Coronary artery (tissue), 2 donors: Measurements from ENCODE around the gene SCNN1A.

Experiments used
- DNase-seq: peaks from one replicate; pipeline ENCODE4 v3.0.0-alpha.2; 2017; ENCODE audit warnings: low spot score
- H3K27ac ChIP-seq, 2 donors: fragments of 200-600 bp; sonication (generic); one replicate each; pipeline ENCODE4 v1.5.1; 2016 to 2019
- H3K4me3 ChIP-seq: fragments of 200-600 bp; sonication (generic); 2 replicates; pipeline ENCODE4 v1.5.1; 2016; ENCODE audit warnings: mild to moderate bottlenecking, moderate library complexity
- TF ChIP-seq, protein P1 (sequence below): fragments of 200-600 bp; sonication (generic); IDR thresholded peaks from one replicate; pipeline ENCODE4 v1.5.1; 2019; ENCODE audit warnings: antibody characterized with exemption

The SCNN1A gene

DNA sequence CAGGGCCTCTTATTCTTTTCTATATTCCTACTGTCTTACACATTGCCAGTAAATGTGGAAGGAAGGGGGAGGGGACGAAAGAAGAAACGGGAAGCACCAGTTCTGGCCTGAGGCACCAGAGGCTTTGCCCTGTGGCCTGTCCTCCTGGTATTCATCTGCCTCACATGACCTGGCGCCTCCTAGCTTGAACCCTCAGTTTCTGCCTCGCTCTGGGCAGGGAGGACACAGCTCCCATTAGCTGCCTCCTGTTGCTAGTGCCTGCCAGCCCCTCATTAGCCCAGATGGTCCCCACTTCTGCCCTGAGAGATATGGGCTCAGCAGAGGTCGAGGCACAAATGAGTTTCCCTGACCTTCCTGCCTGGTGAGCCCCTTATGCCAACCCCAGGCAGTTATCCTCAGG lies 67.8 kb downstream of the SCNN1A start:
- H3K4me3 ChIP-seq = no peak overlapping the region
- no peak overlapping the region for H3K27ac ChIP-seq
- TF ChIP-seq, protein P1, sequence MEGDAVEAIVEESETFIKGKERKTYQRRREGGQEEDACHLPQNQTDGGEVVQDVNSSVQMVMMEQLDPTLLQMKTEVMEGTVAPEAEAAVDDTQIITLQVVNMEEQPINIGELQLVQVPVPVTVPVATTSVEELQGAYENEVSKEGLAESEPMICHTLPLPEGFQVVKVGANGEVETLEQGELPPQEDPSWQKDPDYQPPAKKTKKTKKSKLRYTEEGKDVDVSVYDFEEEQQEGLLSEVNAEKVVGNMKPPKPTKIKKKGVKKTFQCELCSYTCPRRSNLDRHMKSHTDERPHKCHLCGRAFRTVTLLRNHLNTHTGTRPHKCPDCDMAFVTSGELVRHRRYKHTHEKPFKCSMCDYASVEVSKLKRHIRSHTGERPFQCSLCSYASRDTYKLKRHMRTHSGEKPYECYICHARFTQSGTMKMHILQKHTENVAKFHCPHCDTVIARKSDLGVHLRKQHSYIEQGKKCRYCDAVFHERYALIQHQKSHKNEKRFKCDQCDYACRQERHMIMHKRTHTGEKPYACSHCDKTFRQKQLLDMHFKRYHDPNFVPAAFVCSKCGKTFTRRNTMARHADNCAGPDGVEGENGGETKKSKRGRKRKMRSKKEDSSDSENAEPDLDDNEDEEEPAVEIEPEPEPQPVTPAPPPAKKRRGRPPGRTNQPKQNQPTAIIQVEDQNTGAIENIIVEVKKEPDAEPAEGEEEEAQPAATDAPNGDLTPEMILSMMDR = no peak
- DNase-seq = peak; percentile 60

DNA sequence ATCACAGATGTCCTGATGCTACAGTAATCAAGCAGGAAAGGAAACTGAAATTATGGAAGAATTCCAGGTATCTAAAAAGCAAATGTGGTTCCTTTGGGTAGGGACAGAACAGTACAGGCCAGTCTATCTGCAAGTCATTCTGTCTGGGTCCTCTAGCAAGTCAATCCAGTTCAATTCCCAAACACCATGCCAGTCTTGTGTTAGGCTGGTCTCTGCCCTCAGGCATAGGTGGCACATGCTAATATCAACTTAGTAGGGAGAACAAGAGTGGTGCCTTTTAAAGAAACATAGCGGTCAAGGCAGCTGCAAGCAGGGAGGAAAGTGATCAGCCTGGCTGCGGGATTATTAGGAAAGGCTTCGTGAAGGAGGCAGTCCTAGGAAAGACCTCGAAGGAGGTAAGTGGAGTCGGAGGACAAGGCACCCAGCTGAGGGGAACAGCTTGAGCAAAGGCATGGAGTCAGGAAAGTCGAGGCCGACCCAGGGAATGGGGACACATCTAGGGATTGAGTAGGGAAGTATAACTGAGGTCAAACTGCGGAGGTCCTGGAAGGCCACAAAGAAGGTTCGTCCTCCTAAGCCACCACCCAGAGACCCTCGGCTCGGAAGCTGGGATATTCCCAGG lies 68.7 kb downstream of the SCNN1A start:
- no peak for DNase-seq
- Histone ChIP-seq H3K27ac (no peak overlapping the region), H3K4me3 (no peak overlapping the region)

DNA sequence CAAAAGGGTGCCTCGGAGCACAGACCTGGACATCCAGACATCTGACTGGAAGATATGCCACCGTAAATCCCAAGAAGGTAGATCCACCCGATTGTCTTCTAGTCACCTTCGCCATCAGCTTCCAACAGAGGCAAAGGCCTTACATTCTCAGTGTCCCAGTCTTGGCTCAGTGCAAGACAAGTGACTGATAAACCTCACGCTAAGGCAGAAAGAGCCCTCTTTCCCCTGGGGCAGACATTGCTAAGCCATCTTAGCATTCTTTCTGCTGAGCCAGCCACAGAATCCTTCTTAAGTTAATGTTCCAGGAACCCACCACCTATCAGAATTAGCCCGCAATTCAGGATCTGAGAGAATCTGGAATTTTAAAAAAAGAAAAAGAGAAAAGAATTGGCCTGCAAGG lies 69.2 kb downstream of the SCNN1A start:
- TF ChIP-seq, protein P1 = no peak
- Histone ChIP-seq H3K27ac (no peak overlapping the region), H3K4me3 (no peak overlapping the region)
- DNase-seq = no peak

More for the DNA sequence above, 68.7 kb downstream of the SCNN1A start:
- TF ChIP-seq, protein P1 = no peak

DNA sequence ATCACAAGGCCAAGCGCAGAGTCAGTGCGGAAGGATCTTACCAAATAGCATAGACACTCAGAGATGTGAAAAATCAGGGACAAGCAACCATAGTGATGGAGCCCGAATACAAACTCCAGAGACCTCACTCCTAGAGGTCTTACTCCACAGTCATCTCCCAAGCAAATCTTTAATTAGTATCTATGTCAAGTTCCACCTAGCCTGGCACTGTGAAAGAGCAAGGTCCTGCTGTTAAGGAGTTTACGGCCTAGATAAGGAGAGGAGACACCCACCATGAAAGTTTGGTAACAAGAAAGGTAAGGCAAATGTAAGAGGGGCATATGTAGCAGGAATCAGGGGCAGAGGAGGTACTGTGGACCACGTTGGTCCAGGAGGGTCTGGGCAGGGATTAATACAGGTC lies 72.3 kb downstream of the SCNN1A start:
- TF ChIP-seq, protein P1 = no peak
- Histone ChIP-seq H3K4me3 (no peak overlapping the region), H3K27ac (no peak overlapping the region)
- DNase-seq = no peak

DNA sequence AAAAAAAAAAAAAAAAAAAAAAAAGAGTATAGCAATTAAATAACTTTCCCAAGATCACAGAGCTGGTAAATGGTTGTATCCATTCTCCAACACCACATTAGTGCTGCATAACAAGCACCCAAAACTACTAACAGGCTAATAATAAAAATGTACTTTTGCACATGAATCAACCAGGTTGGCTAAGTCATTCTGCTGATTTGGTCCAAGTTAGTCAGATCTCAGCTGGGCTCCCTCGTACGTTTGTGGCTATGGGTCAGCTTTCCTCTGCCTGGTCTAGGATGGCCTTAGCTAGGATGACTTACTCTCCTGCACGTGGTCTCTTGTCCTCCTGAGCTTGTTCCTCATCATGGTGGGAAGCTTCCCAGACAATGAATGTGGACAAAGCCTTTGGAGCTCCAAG lies 72.7 kb downstream of the SCNN1A start:
- Histone ChIP-seq H3K4me3 (no peak overlapping the region), H3K27ac (no peak overlapping the region)
- no peak for DNase-seq
- TF ChIP-seq, protein P1 = no peak

DNA sequence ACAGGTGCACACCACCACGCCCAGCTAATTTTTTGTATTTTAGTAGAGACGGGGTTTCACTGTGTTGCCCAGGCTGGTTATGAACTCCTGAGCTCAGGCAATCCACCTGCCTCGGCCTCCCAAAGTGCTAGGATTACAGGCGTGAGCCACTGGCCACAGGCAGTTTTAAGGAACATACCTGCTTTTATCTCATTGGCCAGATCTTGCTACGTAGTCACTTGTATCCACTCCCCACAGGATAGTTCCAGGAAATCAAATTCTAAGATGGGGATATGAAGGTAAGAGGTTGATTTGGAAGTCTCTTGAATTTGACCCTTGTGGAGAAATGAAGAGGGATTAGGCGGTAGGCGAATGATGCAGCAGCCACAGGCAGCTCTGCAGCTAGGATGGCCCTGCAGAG lies 73.6 kb downstream of the SCNN1A start:
- DNase-seq = no peak
- Histone ChIP-seq H3K27ac (no peak overlapping the region), H3K4me3 (no peak overlapping the region)
- TF ChIP-seq, protein P1 = no peak

DNA sequence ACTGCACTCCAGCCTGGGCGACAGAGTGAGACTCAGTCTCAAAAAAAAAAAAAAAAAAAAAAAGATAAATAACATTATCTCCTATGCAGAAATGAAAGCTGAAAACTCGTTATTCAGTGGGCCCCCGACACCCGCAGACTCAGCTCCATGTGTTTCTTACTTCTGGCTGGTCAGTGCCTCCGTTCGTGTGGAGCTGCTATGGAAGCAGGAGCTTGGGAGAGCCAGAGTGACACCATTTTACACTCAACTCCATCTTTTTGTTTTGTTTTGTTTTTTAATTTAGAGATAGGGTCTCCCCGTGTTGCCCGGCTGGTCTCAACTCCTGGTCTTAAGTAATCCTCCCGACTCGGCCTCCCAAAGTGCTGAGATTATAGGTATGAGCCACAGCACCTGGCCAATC lies 78.2 kb downstream of the SCNN1A start:
- Histone ChIP-seq H3K27ac (no peak overlapping the region), H3K4me3 (no peak overlapping the region)
- no peak for DNase-seq
- TF ChIP-seq, protein P1 = no peak
